GM19328 (cell line): ENCODE measurements around the gene STAT2.
"Not testable (repeated sequence)": the region's sequence is repeated elsewhere in the genome, so short reads cannot be mapped to it uniquely, and the experiment has no call there.

Source experiments
- ATAC-seq: cut with Tn5 transposase; IDR thresholded peaks from one replicate; pipeline ENCODE4 v1.9.1; 2021; ENCODE audit warnings: mild to moderate bottlenecking, moderate library complexity; ENCODE audit not compliant: unreplicated experiment

Gene STAT2

DNA sequence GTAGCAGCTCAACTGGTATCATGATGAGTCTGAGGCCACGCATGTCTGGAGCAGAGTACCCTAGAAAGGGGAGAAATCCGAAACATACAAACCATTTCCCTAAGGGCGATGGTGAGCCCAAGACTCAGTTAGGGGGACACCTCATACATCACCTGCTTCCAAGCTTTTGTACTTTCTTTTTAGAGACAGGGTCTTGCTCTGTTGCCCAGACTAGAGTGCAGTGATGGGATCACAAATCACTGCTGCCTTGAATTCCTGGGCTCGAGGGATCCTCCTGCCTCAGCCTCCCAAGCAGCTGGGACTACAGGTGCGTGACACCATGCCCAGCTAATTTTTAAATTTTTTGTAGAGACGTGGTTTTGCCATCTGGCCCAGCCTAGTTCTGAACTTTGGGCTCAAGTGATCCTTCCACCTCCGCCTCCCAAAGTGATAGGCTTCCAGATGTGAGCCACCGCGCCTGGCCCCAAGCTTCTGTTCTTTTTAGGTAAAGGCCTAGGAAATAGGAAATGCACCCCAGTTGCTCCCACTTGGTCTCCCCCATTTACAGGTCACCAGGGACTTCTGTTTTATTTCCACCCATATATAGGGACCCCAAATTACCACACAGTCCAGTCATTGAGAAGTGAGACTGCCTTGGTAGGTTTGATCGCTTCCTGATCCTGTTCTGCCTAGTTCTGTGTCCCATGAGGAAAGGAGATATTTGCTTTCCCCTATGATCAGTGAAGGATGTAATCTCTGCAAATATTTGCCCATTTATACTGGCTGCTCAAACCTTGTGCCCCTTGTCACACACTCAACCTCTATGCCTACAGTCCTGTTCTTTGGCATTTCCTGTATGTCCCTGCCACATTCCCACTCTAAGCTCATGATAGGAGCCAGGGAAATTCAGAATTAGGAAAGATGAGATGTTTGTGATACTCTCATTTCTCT is 2.5 kb upstream of the STAT2 start, which contains the start of gene APOF:
Gene APOF, minus strand, starts transcription at position 728 of the 930 bp plus-strand sequence. Its CDS starts 112 bp downstream, at position 616.
- ATAC-seq, result no peak

DNA sequence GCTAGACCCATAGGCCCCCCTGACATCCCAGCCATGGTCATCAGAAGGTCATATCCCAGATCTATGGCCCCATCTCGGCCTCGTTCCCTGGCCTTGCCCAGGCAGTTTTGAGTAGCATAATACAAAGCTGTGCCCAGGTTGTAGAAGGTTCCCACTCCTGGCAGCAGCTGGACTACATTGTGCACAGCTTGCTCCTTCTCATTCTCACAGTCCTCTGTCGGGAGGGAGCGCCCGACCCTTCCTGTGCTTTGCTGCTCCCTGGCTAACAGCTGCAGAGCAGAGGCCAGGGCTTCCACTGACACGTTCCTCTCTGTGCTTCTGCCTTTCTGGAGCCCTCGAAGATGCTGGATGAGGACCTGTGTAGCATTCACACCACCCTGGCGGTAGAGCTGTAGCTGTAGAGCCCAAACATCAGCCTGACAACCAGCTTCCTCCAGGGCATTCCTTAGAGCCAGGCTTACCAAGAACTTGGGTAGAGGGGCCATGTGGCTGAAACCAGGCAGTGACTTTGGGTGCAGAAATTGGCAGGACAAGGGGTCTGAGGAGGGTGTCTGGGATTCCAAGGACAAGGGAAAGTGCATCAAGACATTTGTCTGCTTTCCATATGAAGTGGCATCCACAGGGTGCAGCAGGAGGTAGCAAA is 1.7 kb upstream of the STAT2 start:
- no peak for ATAC-seq

DNA sequence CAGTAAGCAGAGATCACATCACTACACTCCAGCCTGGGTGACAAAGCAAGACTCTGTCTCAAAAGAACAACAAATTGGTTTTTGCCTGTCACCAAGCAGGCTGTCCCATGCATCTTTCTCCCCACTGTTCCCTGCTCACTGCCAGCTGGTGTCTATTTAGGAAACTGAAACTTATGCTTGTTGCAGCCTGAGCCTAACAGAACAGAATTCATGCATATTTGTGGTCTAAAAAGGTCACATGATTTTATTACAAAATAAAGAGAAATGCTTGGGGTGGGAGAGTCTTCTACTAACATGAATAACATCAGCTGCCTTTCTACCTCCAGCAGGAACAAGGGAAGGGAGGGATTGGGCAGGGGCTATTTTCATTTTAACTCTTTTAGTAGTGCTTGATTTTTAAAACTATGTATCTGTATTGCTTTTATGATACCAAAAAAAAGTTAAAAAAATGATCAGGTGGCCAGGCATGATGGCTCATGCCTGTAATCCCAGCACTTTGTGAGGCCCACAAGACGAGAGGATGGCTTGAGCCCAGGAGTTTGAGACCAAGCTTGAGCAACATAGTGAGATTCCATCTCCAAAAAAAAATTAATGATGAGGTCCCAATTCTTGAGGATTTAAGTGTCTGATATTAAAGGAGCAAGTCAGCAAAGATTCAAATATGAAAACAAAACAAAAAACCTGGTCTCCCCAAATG is 923 bp downstream of the STAT2 start:
- ATAC-seq, result no peak

DNA sequence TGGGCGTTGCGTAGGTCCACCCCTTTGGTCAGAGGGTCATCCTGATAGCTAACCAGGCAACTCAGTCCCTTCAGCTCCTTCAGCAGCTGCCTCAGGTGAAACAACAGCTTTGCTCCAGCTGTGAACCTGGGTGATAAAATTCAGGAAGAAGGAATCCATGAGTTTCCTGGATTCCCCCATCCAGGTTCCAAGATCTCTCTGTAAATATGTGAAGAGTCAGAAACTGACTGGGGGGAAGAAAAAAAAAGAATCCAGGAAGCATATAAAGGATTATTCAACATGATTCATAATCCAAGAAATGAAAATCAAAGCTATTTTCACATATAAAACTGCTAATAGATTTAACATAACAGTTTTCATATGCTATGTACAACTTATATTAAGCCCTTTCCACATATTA is 8.6 kb downstream of the STAT2 start:
- no peak for ATAC-seq

DNA sequence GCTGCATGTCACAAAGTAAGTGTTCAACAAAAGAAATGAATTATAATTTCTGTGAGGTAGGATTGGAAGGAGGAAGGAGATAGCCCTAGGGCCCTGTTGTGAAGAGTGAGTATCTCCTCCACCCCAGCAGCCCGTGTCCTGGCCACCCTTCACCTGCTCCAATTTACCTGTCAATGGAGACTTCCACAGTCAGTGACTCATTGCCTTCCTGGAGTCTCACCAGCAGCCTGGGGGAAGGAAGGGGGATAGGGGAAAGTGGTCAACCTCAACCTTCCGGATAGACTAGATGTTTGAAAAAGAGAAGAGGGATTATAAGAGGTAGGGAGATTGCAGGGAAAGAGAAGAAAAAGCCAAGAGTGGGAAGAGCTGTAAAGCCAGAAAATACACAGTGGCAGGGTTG is 9.2 kb downstream of the STAT2 start:
- no peak for ATAC-seq

DNA sequence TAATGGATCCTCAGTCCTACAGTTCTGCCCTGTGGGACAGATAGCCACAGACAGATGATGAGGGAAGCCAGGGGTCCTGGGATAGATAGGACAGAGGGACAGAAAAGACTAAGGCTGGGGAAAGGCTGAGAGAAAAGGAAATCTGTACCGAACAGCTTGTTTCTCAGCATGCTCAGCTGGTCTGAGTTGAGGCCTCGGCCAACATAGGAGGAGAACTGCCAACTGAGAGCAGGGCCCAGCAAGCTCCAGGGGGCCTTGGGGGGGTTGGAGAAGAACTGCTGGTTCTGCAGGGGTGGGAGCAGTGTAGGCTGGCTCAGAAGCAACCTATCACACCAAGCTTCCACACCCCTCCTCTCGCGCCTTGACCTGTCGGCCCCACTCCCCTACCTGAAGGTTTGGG is 11.1 kb downstream of the STAT2 start:
- ATAC-seq, result no peak

DNA sequence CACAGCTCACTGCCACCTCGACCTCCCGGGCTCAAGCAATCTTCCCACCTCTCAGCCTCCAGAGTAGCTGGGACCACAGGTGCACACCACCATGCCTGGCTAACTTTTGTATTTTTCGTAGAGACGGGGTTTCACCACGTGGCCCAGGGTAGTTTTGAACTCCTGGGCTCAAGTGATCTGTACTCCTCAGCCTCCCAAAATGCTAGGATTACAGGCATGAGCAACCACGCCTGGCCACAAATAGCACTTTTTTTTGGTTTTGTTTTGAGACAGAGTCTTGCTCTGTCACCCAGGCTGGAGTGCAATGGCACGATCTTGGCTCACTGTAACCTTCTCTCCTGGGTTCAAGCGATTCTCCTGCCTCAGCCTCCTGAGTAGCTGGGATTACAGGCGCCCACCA is 12.7 kb downstream of the STAT2 start:
- ATAC-seq, result not testable (repeated sequence)

DNA sequence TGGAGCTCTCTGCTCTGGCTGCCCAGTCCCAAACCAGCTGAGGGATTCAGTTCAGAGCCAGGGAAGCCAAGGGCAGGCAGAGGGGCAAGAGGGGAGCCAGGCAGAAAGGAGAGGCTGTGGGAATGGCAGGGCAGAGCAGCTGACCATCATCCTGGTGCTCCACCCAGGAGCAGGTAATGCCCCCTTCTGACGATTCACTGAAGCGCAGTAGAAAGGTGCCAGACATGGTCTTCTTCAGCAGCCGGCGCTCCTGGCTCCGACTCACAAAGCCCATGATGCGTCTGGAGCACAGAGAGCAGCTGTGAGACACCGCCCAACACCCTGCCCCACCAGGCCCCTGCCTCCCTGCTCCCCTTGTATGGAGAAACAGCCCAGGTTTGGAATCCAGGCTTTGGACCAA is 13.2 kb downstream of the STAT2 start:
- ATAC-seq, result no peak

DNA sequence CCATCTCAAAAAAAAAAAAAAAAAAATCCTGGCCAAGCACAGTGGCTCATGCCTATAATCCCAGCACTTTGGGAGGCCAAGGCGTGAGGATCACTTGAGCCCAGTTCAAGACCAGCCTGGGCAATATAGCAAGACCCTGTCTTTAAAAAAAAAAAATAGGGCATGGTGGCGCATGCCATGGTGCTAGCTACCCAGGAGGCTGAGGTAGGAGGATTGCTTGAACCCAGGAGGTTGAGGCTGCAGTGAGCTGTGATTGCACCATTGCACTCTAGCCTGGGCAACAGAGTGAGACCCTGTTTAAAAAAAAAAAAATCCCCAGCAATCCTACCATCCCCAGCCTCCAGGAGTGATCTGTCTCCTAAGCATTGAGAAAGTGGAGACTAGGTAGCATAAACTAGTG is 17.6 kb downstream of the STAT2 start:
- not testable (repeated sequence) for ATAC-seq

DNA sequence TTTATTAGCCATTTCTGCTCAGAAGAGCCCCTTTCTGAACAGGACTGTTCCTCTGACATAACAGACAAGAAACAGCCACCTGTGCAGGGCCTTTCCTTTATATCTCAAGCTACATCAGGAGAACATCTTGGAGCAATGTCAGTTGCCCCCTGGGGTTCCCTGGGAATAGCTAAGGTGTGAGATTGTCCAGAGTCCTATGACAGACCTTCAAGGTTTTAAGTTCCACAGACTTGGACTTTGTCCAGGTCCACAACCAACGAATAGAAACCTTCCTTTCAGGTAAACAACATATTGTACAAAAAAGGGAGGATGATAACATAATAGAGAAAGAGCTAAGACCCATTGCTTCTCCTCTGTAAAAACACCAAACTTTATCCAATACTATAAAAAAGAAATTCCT is 18.3 kb downstream of the STAT2 start:
- ATAC-seq, result no peak

DNA sequence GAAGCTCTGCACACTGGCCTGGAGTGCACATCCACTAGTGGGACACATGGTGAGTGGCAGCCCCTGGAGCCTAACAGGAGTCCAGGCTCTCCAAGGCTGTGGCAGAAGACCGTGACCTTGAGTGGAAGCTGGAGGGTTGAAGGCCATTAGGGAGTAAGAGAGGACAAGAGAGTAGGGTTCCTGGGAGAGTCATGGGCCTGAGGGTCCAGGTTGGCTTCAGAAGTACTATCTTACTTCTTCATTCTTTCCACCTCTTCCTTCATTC is 20.8 kb downstream of the STAT2 start:
- ATAC-seq, result no peak

DNA sequence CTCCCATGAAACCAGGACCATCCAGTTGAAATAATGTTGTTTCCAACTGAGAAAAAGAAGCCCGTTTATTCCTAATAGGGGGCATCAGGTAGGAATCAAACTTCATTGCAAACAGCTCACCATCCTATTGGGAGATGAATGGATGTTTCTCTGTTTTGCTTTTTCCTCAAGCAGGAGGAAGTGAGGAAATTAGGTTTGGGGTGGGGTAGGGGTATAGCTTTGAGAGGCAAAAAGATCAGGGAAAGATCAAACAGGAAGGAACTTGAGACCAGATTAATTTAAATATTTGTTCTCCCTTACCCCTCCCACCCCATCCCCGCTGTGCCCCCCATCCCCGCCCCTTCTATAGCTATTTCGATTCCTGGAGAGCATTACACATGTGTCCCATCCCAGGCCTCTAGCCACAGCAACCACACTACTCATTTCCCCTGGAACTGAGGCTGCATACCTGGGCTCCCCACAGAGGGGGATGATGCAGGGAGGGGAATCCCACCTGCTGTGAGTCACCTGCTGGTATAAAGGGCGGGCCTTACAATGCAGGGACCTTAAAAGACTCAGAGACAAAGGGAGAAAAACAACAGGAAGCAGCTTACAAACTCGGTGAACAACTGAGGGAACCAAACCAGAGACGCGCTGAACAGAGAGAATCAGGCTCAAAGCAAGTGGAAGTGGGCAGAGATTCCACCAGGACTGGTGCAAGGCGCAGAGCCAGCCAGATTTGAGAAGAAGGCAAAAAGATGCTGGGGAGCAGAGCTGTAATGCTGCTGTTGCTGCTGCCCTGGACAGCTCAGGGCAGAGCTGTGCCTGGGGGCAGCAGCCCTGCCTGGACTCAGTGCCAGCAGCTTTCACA is 21.4 kb downstream of the STAT2 start, which contains the start of gene IL23A:
Gene IL23A, plus strand, starts transcription at position 577 of the 850 bp plus-strand sequence. Its CDS starts 161 bp downstream, at position 738.
- ATAC-seq, result no peak

DNA sequence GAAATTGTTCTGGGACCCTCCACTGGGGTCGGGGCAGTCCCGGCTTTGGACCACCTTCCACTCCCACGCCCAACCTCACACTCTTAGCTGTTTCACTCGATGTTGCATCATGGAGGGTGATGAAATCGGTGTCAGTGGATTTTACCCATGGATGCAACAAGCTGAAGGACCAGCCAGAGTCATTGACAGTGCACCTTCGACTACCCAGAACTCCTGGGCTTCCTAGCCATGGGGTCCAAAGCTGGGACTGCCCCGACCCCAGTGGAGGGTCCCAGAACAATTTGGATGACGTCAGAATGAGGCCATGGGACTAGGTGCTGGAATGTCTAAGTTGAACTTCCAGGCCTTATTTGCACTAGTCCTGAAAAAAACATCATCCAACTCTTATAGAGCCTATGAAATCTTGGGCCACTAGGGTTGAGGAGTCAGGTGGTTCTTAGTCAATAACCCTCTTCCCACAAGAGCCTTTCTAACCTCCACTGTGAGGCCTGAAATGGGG is 22.1 kb downstream of the STAT2 start:
- ATAC-seq, result no peak

DNA sequence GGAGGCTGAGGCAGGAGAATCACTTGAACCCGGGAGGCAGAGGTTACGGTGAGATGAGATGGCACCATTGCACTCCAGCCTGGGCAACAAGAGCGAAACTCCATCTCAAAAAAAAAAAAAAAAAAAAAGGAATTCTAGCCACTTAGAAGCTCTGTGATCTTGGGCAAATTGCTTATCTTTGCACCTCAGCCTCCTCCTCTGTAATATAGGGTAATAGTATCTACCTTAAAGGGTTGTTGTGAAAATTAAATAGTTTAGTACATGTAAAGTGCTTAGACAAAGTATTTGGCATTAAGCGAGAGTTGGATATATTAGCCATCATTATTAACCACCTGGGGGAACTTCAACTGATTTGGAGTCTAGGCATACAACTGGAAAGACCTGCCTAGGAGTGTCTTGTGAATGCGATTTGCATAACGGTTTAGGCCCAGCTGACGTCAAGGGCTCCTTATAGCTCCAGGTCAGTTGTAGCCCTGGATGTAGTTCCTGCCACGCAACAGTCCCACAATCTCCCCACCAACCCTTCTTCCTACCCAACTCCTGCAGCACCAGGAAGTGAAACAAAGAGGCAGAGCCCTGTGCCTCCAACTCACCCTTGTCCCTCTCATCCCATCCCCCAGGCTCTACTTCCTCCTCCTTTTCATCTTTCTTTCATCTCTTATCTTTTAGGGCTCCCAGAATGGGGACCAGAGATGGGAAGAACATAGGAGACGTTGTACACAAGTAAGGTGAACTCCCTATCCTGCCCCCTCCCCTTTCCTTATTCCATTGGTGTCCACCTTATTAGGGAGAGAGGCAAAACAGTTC is 23.3 kb downstream of the STAT2 start:
- ATAC-seq, result no peak

DNA sequence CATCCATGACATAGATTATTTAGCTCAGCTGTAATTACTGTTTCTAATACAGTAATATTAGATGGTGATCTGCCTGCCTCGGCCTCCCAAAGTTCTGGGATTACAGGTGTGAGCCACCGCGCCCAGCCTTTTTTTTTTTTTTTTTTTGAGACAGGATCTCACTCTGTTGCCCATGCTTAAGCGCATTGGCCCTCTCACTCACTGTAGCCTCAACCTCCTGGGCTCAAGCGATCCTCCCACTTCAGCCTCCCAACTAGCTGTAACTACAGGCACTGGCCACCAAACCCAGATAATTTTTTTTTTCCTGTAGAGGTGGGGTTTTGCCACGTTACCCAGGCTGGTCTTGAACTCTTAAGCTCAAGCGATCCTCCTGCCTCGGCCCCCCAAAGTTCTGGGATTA is 24.4 kb downstream of the STAT2 start:
- not testable (repeated sequence) for ATAC-seq

DNA sequence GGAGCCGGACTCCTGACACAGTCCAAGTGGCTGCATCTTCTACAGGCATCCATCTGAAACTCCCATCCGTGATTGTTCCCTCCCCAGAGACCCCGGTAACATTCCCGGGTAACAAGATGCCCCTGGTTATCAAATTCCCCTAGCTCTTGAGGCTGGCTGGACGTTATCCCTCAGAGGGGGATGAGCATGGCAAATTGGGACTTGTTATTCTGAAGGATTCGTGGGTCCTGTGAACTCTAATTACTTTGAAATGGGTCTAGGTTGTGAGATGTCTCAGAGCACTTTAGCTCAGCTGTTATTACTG is 25.5 kb downstream of the STAT2 start:
- ATAC-seq, result no peak

DNA sequence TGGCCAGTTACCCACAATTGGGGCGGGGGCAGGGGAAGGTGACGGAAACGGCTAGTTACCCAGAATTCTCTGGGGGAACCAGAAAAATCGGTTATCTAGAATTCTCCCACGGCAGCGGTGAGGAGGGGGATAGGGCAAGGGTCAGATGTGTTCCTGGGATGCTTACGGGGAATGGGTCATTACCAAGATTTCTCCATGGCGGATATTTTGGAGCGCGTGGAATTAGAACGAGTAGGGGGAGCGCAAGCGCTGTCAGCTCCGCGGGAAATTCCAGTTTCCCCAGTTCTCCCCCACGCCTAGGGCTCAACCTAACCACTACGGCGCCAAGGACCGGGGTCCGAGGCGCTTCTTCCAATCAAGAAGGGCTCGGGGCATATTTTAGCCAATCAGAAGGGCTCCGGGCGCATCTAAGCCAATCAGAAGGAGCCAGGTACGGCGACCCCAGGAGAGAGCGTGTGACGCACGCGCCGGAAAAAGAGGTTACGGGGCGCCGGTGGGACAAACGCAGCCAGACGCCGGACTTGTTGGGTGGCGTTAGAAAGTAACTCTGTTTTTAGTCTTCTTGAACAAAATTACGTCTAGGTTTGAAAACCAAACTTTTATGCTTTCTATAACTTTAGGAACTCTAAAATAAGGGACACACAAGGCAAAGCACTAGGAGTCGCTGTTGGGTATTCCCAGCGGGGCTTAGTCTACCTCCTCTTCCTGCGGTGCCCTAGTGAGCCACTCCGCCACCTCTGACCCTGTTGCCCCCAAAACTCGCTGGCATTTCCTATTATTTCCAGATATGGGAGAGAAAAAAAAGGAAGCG is 26.0 kb downstream of the STAT2 start, which contains the start of gene PAN2:
Gene PAN2, minus strand, starts transcription at position 322 of the 811 bp plus-strand sequence. CDS start 906 bp downstream, outside the sequence.
- ATAC-seq, result peak; percentile 93

DNA sequence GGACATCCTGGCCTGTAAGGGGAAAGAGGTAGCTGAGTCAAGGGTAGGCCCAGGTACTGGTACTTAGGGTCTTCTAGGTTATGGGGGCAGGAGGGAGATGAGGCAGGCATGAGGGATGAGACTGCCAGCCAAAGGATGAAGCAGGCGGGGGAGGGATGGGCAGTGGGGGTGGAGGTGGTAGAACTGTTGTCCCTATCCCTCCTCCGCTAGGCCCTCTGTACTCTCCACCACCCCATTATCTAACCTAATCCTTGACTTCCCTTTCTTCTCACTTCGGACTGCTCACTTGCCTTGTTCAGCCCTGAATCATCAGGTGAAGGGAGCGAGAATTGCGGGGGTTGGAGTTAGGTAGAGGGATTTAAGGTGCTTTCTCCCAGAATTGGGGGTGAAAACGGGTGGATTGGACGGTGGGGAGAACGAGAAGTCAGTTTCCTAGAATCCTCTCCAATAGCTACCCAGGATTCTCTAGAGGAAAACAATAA is 26.7 kb downstream of the STAT2 start:
- no peak for ATAC-seq
